ENCODE results near the gene FDXR.

The FDXR gene

DNA sequence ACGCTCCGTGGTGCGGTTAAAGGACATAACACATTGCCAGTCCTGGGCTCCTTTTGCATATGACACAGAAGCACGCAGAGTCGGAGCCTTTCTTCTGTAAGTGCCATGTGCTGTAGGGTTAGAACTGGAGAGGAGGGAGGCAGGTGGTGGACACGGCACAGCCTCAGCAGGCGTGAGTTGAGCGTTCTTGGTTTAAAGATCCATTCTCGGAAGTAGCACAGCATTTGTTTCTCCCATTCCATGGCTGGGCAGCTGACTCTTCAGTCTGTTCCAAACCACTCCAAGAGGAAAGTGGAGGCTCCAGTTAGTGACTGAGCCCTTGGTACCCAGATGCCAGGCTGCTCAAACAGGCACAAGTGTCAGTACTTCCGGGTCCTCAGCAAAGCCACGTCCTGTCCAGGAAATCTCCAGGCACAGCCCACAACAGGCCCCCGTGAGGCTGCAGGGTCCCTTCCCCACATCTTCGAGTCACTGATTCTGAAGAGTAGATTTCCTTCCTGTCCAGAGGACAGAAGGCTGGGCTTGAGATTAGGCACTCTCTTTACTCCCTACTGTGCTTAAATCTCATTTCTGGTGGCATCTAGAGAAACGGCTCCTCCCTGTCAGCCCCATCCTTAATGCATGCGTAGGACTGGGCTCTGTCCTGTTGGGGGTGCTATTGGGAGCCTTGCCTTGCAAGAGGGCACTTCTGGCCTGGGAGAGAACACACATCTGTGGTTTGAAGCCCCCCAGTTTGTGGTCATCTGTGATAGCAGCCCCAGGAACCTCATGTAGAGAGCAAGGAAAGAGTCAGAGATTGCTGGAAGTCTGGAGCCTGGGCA lies 57.0 kb downstream of the FDXR start:
- Histone ChIP-seq H3K9me2 (replicated peaks; ENCODE audit: insufficient read depth, low read length) (no peaks in the 10 kb centered on the region), H3K4me1 (ENCODE audit: low read length) (no peaks in the 10 kb centered on the region), H3K27ac (ENCODE audit: low read length) (no peak overlapping the region), H3K4me3 (ENCODE audit: low read length) (no peak overlapping the region), H3K79me2 (ENCODE audit: low read length) (no peaks in the 10 kb centered on the region), H3K36me3 (replicated peaks; ENCODE audit: insufficient read depth, low read length) (no peaks in the 10 kb centered on the region), H3K9ac (ENCODE audit: low read length) (no peak overlapping the region), H3K27me3 (replicated peaks; ENCODE audit: insufficient read depth, low read length) (no peaks in the 10 kb centered on the region), H4K20me1 (ENCODE audit: insufficient read depth, low read length) (no peaks in the 10 kb centered on the region), H3K4me2 (ENCODE audit: low read depth, low read length) (no peak overlapping the region), H3F3A (ENCODE audit: insufficient read depth, low read length) (no peaks in the 10 kb centered on the region), H3K9me3 (replicated peaks; ENCODE audit: insufficient read depth, low read length) (no peaks in the 10 kb centered on the region), H2AFZ (ENCODE audit: low read length) (no peak overlapping the region)
- DNase-seq, result no peak
- TF ChIP-seq EZH2phosphoT487 (IDR thresholded peaks at IDR 0.05; ENCODE audit: low read length), result no peak
- TF ChIP-seq CTCF (IDR thresholded peaks at IDR 0.05; ENCODE audit: low read length), result 0 out of 2 replicates have a peak, but pooled peaks have one; percentile 10
- no peak for TF ChIP-seq EZH2 (optimal IDR thresholded peaks at IDR 0.05; ENCODE audit: low read depth, low read length)

- Histone ChIP-seq H3K79me2 (ENCODE audit: low read length) (no peaks in the 10 kb centered on the region), H2AFZ (ENCODE audit: low read length) (no peak overlapping the region), H3K9me3 (replicated peaks; ENCODE audit: insufficient read depth, low read length) (no peaks in the 10 kb centered on the region), H3K9ac (ENCODE audit: low read length) (no peak overlapping the region), H4K20me1 (ENCODE audit: insufficient read depth, low read length) (no peaks in the 10 kb centered on the region), H3K4me1 (ENCODE audit: low read length) (no peaks in the 10 kb centered on the region), H3K9me2 (replicated peaks; ENCODE audit: insufficient read depth, low read length) (no peaks in the 10 kb centered on the region), H3K27me3 (replicated peaks; ENCODE audit: insufficient read depth, low read length) (no peaks in the 10 kb centered on the region), H3K4me3 (ENCODE audit: low read length) (no peak overlapping the region), H3K36me3 (replicated peaks; ENCODE audit: insufficient read depth, low read length) (no peaks in the 10 kb centered on the region), H3F3A (ENCODE audit: insufficient read depth, low read length) (no peaks in the 10 kb centered on the region), H3K4me2 (ENCODE audit: low read depth, low read length) (no peak overlapping the region), H3K27ac (ENCODE audit: low read length) (no peak overlapping the region)
- TF ChIP-seq CTCF (IDR thresholded peaks at IDR 0.05; ENCODE audit: low read length) (no peak), EZH2 (optimal IDR thresholded peaks at IDR 0.05; ENCODE audit: low read depth, low read length) (no peak), EZH2phosphoT487 (IDR thresholded peaks at IDR 0.05; ENCODE audit: low read length) (no peak)
- no peak for DNase-seq
Measured at GRCh38 chr17:74815067-74815466, 57.7 kb downstream of the FDXR start.

GRCh38 chr17:74814453-74814852 lies 58.3 kb downstream of the FDXR start:
- peak; percentile 15 for DNase-seq
- Histone ChIP-seq H3K4me2 (ENCODE audit: low read depth, low read length) (no peak overlapping the region), H3K4me3 (ENCODE audit: low read length) (no peak overlapping the region)

More at GRCh38 chr17:74814453-74814852, 58.3 kb downstream of the FDXR start:
- Histone ChIP-seq H3K9ac (ENCODE audit: low read length) (no peak overlapping the region), H3K4me1 (ENCODE audit: low read length) (no peaks in the 10 kb centered on the region), H3K9me2 (replicated peaks; ENCODE audit: insufficient read depth, low read length) (no peaks in the 10 kb centered on the region), H3K79me2 (ENCODE audit: low read length) (no peaks in the 10 kb centered on the region), H3K27me3 (replicated peaks; ENCODE audit: insufficient read depth, low read length) (no peaks in the 10 kb centered on the region), H3K9me3 (replicated peaks; ENCODE audit: insufficient read depth, low read length) (no peaks in the 10 kb centered on the region), H3K27ac (ENCODE audit: low read length) (no peak overlapping the region), H3K36me3 (replicated peaks; ENCODE audit: insufficient read depth, low read length) (no peaks in the 10 kb centered on the region), H3F3A (ENCODE audit: insufficient read depth, low read length) (no peaks in the 10 kb centered on the region), H4K20me1 (ENCODE audit: insufficient read depth, low read length) (no peaks in the 10 kb centered on the region), H2AFZ (ENCODE audit: low read length) (no peak overlapping the region)
- TF ChIP-seq CTCF (IDR thresholded peaks at IDR 0.05; ENCODE audit: low read length) (peak; percentile 15; the same call in 1 of the 2 replicates), EZH2phosphoT487 (IDR thresholded peaks at IDR 0.05; ENCODE audit: low read length) (no peak)

All from MM.1S (cell line).